Nephron (organoid): ENCODE measurements around the gene NAE1.

Source experiments
- H3K27ac Mint-ChIP-seq, 3 experiments: 2 replicates each; pipeline ENCODE4 v1.8.0; 2020; ENCODE audit warnings: mixed read lengths in 3 of 3, mild to moderate bottlenecking in 2 of 3, moderate library complexity in 1 of 3
- H3K27me3 Mint-ChIP-seq: 2 replicates; pipeline ENCODE4 v1.8.0; 2021; ENCODE audit warnings: low read depth, mild to moderate bottlenecking, moderate library complexity, mixed read lengths
- H3K36me3 Mint-ChIP-seq: 2 replicates; pipeline ENCODE4 v1.8.0; 2020; ENCODE audit warnings: low read depth, mixed read lengths
- H3K4me1 Mint-ChIP-seq: 2 replicates; pipeline ENCODE4 v1.8.0; 2020; ENCODE audit warnings: mixed read lengths
- H3K4me3 Mint-ChIP-seq, 3 experiments: 2 replicates each; pipeline ENCODE4 v1.8.0; 2020; ENCODE audit warnings: mild to moderate bottlenecking in 3 of 3, mixed read lengths in 3 of 3, moderate library complexity in 2 of 3
- H3K9me3 Mint-ChIP-seq: 2 replicates; pipeline ENCODE4 v1.8.0; 2020; ENCODE audit warnings: mixed read lengths
- TF ChIP-seq, protein P1 (sequence below), 3 experiments: fragments of 200-600 bp; sonication (generic); IDR thresholded peaks; one replicate each; pipeline ENCODE4 v1.5.0; 2021; ENCODE audit warnings: antibody characterized with exemption in 3 of 3; ENCODE audit not compliant: unreplicated experiment in 3 of 3

NAE1 gene

DNA sequence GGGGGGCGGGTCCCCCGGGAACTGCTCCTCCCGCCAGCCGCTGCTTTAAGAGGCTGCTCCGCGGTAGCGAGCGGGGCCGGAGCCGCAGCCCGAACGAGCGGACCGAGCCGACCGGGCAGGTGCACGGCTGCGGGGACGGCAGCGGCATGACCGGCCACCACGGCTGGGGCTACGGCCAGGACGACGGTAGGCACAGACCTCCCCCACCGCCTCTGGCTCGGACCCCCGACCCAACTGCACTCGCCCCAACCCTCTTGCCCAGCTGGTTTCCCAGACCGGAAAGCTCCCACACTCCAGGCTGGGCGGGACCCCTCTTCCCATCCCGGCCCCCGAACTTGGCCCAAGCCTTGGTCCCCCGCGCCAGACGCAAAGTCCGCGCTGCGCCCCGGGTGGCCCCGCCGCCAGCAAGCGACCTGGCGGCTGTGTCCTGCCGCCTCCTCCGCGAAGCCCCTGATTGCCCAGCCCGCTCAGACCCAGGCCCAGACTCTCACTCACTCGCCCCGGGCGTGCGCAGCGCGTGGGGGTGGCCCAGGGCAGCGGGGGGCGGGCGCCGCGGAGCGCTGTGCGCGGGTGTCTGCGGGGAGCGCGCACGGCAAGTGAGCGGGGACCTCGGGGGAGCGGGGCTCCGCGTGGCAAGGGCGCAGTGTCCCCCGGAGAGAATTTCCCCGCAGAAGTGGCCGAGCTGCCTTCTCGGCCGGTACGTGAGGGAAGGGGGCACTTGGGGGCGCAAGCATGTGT, 13.7 kb upstream of the NAE1 start, which contains the start of gene CA7:
TSS of gene CA7 (plus strand) at position 73 of the 738 bp plus-strand sequence. CDS start at position 147, 74 bp downstream.
- Mint-ChIP-seq H3K27me3 (peaks cover 88% of the 10 kb centered on the region), H3K4me3 (peak within 1 kb of the TSS; percentile 79 to 81 (median 79)), H3K4me1 (peaks cover 12% of the 10 kb centered on the region), H3K9me3 (no peaks in the 10 kb centered on the region), H3K36me3 (no peaks in the 10 kb centered on the region), H3K27ac (no peak within 1 kb of the TSS)
- TF ChIP-seq, protein P1, sequence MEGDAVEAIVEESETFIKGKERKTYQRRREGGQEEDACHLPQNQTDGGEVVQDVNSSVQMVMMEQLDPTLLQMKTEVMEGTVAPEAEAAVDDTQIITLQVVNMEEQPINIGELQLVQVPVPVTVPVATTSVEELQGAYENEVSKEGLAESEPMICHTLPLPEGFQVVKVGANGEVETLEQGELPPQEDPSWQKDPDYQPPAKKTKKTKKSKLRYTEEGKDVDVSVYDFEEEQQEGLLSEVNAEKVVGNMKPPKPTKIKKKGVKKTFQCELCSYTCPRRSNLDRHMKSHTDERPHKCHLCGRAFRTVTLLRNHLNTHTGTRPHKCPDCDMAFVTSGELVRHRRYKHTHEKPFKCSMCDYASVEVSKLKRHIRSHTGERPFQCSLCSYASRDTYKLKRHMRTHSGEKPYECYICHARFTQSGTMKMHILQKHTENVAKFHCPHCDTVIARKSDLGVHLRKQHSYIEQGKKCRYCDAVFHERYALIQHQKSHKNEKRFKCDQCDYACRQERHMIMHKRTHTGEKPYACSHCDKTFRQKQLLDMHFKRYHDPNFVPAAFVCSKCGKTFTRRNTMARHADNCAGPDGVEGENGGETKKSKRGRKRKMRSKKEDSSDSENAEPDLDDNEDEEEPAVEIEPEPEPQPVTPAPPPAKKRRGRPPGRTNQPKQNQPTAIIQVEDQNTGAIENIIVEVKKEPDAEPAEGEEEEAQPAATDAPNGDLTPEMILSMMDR (IDR thresholded peaks at IDR 0.05; ENCODE audit: unreplicated experiment in 3 of 3): no peak

DNA sequence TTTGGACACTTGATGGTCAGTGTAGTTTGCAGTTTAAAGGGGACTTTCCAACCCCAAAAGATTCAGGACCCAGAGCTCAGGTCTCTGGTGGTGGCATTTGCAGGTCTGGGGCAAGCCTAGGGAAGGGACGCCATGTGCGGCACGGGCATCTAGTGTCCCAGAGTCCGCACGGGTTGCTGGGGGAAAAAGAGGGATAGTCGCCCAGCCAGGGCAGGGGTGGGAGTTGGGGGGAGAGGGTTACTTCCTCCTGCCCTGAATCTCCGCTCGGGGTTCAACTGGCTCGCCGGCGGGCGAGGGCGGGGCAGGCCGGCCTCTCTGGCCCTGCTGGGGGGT, 13.2 kb upstream of the NAE1 start:
- H3K4me3 Mint-ChIP-seq: peak overlapping the region; percentile 79 to 81 (median 79)
- H3K36me3 Mint-ChIP-seq: no peaks in the 10 kb centered on the region
- TF ChIP-seq, protein P1 (IDR thresholded peaks at IDR 0.05; ENCODE audit: unreplicated experiment in 3 of 3): no peak
- H3K27ac Mint-ChIP-seq: no peak overlapping the region
- peaks cover 4% of the 10 kb centered on the region for H3K9me3 Mint-ChIP-seq
- peaks cover 12% of the 10 kb centered on the region for H3K4me1 Mint-ChIP-seq
- H3K27me3 Mint-ChIP-seq: peaks cover 90% of the 10 kb centered on the region

DNA sequence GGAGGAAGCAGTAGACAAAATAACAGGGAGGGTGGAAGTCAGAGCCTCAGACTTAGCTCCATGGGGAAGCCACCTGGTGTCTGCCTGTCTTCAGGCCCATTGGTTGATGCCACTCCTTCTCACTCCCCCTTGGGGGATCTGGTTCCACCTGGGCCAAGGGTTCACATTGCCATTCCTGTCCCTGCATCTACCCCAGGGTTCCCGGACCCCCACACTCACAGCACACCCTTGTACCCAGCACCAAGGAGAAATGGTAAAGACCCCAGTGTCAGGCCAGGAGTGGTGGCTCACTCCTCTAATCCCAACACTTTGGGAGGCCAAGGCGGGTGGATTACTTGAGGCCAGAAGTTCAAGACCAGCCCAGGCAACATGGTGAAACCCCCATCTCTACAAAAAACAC, 12.4 kb upstream of the NAE1 start:
- H3K27me3 Mint-ChIP-seq: peaks cover 90% of the 10 kb centered on the region
- TF ChIP-seq, protein P1 (IDR thresholded peaks at IDR 0.05; ENCODE audit: unreplicated experiment in 3 of 3): no peak
- H3K4me1 Mint-ChIP-seq: peaks cover 12% of the 10 kb centered on the region
- H3K9me3 Mint-ChIP-seq: peaks cover 9% of the 10 kb centered on the region
- peak overlapping the region; percentile 79 to 81 (median 79) for H3K4me3 Mint-ChIP-seq
- H3K36me3 Mint-ChIP-seq: no peaks in the 10 kb centered on the region
- no peak overlapping the region for H3K27ac Mint-ChIP-seq

DNA sequence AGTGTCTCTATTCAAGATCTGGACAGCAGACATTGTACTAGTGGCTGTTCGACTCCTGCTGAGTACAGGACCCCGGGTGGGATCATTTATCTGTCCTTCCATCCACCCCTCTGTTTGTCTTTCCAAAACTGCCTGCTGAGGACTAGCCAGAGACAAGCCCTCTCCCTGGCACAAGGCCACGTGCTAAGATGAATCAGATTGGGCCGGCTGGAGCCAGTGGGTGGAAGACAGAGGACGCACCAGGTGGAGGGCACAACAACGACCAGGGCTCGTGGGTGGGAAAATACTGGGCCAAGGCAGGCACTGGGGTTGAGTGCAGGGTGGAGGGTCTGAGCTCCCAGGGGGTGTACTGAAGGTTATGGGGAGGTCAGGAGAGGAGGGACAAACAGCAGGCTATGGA, 12.0 kb upstream of the NAE1 start:
- peak overlapping the region in 2 of 3 experiments; percentile 20 to 79 for H3K4me3 Mint-ChIP-seq
- H3K9me3 Mint-ChIP-seq: peaks cover 11% of the 10 kb centered on the region
- peaks cover 88% of the 10 kb centered on the region for H3K27me3 Mint-ChIP-seq
- H3K27ac Mint-ChIP-seq: no peak overlapping the region
- peaks cover 12% of the 10 kb centered on the region for H3K4me1 Mint-ChIP-seq
- TF ChIP-seq, protein P1 (IDR thresholded peaks at IDR 0.05; ENCODE audit: unreplicated experiment in 3 of 3): no peak
- no peaks in the 10 kb centered on the region for H3K36me3 Mint-ChIP-seq

DNA sequence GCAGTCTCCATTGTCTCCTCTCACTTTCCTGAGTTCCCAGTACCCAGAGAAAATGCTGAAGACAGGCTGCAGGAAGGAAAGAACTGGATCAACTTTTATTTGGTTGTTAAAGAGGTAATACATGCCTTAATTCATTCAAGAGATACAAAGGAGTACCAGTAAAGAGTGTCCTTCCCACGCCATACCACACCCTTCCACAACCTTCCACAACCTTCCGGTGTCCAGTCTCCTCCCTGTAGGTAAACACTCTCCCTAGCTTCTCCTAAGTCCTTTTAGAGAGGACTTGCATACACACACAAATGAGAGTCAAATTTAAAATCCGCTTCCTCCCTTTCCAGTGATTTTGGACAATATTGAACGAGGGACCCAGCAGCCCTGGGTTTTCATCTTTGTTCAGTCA, 10.6 kb upstream of the NAE1 start:
- Mint-ChIP-seq H3K4me3 (no peak overlapping the region), H3K9me3 (peaks cover 11% of the 10 kb centered on the region), H3K27me3 (peaks cover 74% of the 10 kb centered on the region), H3K4me1 (peaks cover 12% of the 10 kb centered on the region), H3K36me3 (no peaks in the 10 kb centered on the region), H3K27ac (no peak overlapping the region)
- TF ChIP-seq, protein P1 (IDR thresholded peaks at IDR 0.05; ENCODE audit: unreplicated experiment in 3 of 3): no peak

DNA sequence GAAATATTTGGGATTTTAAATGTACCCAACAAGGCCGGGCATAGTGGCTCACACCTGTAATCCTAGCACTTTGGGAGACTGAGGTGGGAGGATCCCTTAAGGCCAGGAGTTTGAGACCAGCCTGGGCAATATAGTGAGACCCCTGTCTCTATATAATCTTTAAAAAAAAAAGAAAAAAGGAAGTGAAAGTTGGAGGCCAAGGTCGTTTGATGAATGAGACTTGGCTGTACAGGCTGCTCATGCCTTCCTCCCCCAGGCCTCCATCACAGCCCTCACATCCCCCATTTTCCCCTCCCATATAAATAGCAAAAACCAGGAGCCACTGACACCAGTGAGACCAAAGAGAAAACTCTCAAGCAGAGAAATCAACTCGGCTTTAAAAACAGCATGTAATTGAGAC, 10.1 kb upstream of the NAE1 start:
- peaks cover 11% of the 10 kb centered on the region for H3K9me3 Mint-ChIP-seq
- peaks cover 8% of the 10 kb centered on the region for H3K4me1 Mint-ChIP-seq
- H3K4me3 Mint-ChIP-seq: no peak overlapping the region
- H3K27me3 Mint-ChIP-seq: peaks cover 71% of the 10 kb centered on the region
- TF ChIP-seq, protein P1 (IDR thresholded peaks at IDR 0.05; ENCODE audit: unreplicated experiment in 3 of 3): no peak
- no peak overlapping the region for H3K27ac Mint-ChIP-seq
- no peaks in the 10 kb centered on the region for H3K36me3 Mint-ChIP-seq
